Bronchial smooth muscle cell (primary cell): Measurements from ENCODE around the gene RAB31. TPM values are rescaled to one million over a fixed set of nuclear protein-coding genes. Genes with fewer than 3 reads are reported as not detected.

Experiments
- total RNA-seq: library from RNA; depleted of rRNA; stranded (reverse); fragments of >200 nt; gene quantifications from 2 replicates; pipeline ENCODE4 v1.2.1, GENCODE V29; 2014

Gene RAB31
- 28.8 and 58.2 TPM in 2 replicates for total RNA-seq

GRCh38 chr18:9708057-9708433, at the start of gene RAB31:
TSS of gene RAB31 (plus strand) at chr18:9708301. CDS start at chr18:9708406, 105 bp downstream.

GRCh38 chr18:9885170-9886004, 177.3 kb downstream of the RAB31 start, which contains the start of gene TXNDC2:
TSS of gene TXNDC2 (plus strand) at chr18:9885973. CDS start at chr18:9886681, 708 bp downstream.

Other genes starting within 250 kb of the RAB31 start
- gene RALBP1, start 232.8 kb upstream of the RAB31 start, total RNA-seq: 55.6 and 58.2 TPM in 2 replicates
- 69.2 and 133 TPM in 2 replicates for gene PPP4R1, start 93.7 kb upstream of the RAB31 start, total RNA-seq
- gene TXNDC2, start 177.7 kb downstream of the RAB31 start, total RNA-seq: 0.16 TPM in 1 of 2 replicates, not detected in the other
- gene VAPA, start 205.7 kb downstream of the RAB31 start, total RNA-seq: 167 and 229 TPM in 2 replicates